ENCODE results near the gene VASN.
"Not testable (repeated sequence)": the region's sequence is repeated elsewhere in the genome, so short reads cannot be mapped to it uniquely, and the experiment has no call there.

Gene VASN

GRCh38 chr16:4391631-4392381 lies 20.2 kb downstream of the VASN start:
- Histone ChIP-seq H3K4ac (ENCODE audit: low read depth in 1 of 2, low read length in 2 of 2) (peak overlapping the region in 1 of 2 experiments; percentile 34), H3K4me2 (ENCODE audit: low read length, poor library complexity, severe bottlenecking) (no peak overlapping the region), H4K91ac (ENCODE audit: low read length) (peak overlapping the region; percentile 53), H3K9me3 (ENCODE audit: control insufficient read depth, low read length) (no peaks in the 10 kb centered on the region), H2AK5ac (ENCODE audit: low read length, severe bottlenecking) (peak overlapping the region; percentile 86), H3K23ac (ENCODE audit: low read length in 2 of 2) (no peak overlapping the region), H3K4me1 (ENCODE audit: control insufficient read depth, insufficient read depth, low read depth, low read length) (peaks cover 53% of the 10 kb centered on the region), H4K8ac (ENCODE audit: low read length) (peak overlapping the region; percentile 46), H3K79me1 (replicated peaks; ENCODE audit: low read length, poor library complexity, severe bottlenecking) (peaks cover 2% of the 10 kb centered on the region), H3K4me3 (ENCODE audit: insufficient read depth in 1 of 2, low read depth in 1 of 2, low read length in 2 of 2) (no peak overlapping the region), H3K36me3 (ENCODE audit: control insufficient read depth in 1 of 2, insufficient read depth in 2 of 2, low read depth in 1 of 2, low read length in 2 of 2) (peaks cover 11 to 41% of the 10 kb centered on the region in 2 experiments), H2BK12ac (ENCODE audit: low read length in 2 of 2) (peak overlapping the region; percentile 43 to 49), H3K27ac (ENCODE audit: low read length, poor library complexity, severe bottlenecking) (no peak overlapping the region), H2AFZ (ENCODE audit: low read depth, low read length) (no peak overlapping the region), H3K9ac (ENCODE audit: low read length) (peak overlapping the region; percentile 71), H3K18ac (ENCODE audit: low read depth in 1 of 2, low read length in 2 of 2) (peak overlapping the region; percentile 59 to 79), H2BK120ac (ENCODE audit: low read depth, low read length) (peak overlapping the region; percentile 74), H3K14ac (ENCODE audit: low read length in 2 of 2) (peak overlapping the region in 1 of 2 experiments; percentile 21), H2BK5ac (ENCODE audit: low read depth, low read length, poor library complexity, severe bottlenecking) (no peak overlapping the region), H2BK15ac (ENCODE audit: low read depth, poor library complexity, severe bottlenecking) (peak overlapping the region; percentile 86), H3K27me3 (ENCODE audit: control insufficient read depth in 1 of 2, insufficient read depth in 1 of 2, low read length in 2 of 2) (no peaks in the 10 kb centered on the region)
- 77% methylated on average over 21 of the region's 22 CpGs for WGBS
- DNase-seq, result no peak

GRCh38 chr16:4392382-4393239 lies 21.0 kb downstream of the VASN start:
- Histone ChIP-seq H3K4ac (ENCODE audit: low read depth in 1 of 2, low read length in 2 of 2) (peak overlapping the region; percentile 37 to 77), H3K79me1 (replicated peaks; ENCODE audit: low read length, poor library complexity, severe bottlenecking) (peaks cover 2% of the 10 kb centered on the region), H2BK5ac (ENCODE audit: low read depth, low read length, poor library complexity, severe bottlenecking) (no peak overlapping the region), H3K14ac (ENCODE audit: low read length in 2 of 2) (peak overlapping the region in 1 of 2 experiments; percentile 68), H3K23ac (ENCODE audit: low read length in 2 of 2) (peak overlapping the region in 1 of 2 experiments; percentile 20), H3K9ac (ENCODE audit: low read length) (peak overlapping the region; percentile 71), H3K4me2 (ENCODE audit: low read length, poor library complexity, severe bottlenecking) (peak overlapping the region; percentile 39), H2AK5ac (ENCODE audit: low read length, severe bottlenecking) (peak overlapping the region; percentile 86), H3K4me1 (ENCODE audit: control insufficient read depth, insufficient read depth, low read depth, low read length) (peaks cover 45% of the 10 kb centered on the region), H2AFZ (ENCODE audit: low read depth, low read length) (peak overlapping the region; percentile 1), H3K9me3 (ENCODE audit: control insufficient read depth, low read length) (no peaks in the 10 kb centered on the region), H3K4me3 (ENCODE audit: insufficient read depth in 1 of 2, low read depth in 1 of 2, low read length in 2 of 2) (no peak overlapping the region), H3K27me3 (ENCODE audit: control insufficient read depth in 1 of 2, insufficient read depth in 1 of 2, low read length in 2 of 2) (no peaks in the 10 kb centered on the region), H4K91ac (ENCODE audit: low read length) (peak overlapping the region; percentile 53), H2BK120ac (ENCODE audit: low read depth, low read length) (peak overlapping the region; percentile 74), H2BK15ac (ENCODE audit: low read depth, poor library complexity, severe bottlenecking) (peak overlapping the region; percentile 56), H3K27ac (ENCODE audit: low read length, poor library complexity, severe bottlenecking) (peak overlapping the region; percentile 52), H3K36me3 (ENCODE audit: control insufficient read depth in 1 of 2, insufficient read depth in 2 of 2, low read depth in 1 of 2, low read length in 2 of 2) (peaks cover 10 to 39% of the 10 kb centered on the region in 2 experiments), H2BK12ac (ENCODE audit: low read length in 2 of 2) (peak overlapping the region; percentile 6 to 89), H3K18ac (ENCODE audit: low read depth in 1 of 2, low read length in 2 of 2) (peak overlapping the region; percentile 79 to 81), H4K8ac (ENCODE audit: low read length) (peak overlapping the region; percentile 82)
- WGBS, result 36% methylated on average over 15 of the region's 27 CpGs
- no peak for DNase-seq

GRCh38 chr16:4393240-4393600 lies 21.6 kb downstream of the VASN start:
- Histone ChIP-seq H2BK12ac (ENCODE audit: low read length in 2 of 2) (peak overlapping the region in 1 of 2 experiments; percentile 89), H3K79me1 (replicated peaks; ENCODE audit: low read length, poor library complexity, severe bottlenecking) (peaks cover 4% of the 10 kb centered on the region), H3K27me3 (ENCODE audit: control insufficient read depth in 1 of 2, insufficient read depth in 1 of 2, low read length in 2 of 2) (no peaks in the 10 kb centered on the region), H3K23ac (ENCODE audit: low read length in 2 of 2) (peak overlapping the region in 1 of 2 experiments; percentile 20), H2AK5ac (ENCODE audit: low read length, severe bottlenecking) (peak overlapping the region; percentile 76), H3K27ac (ENCODE audit: low read length, poor library complexity, severe bottlenecking) (peak overlapping the region; percentile 52), H2BK15ac (ENCODE audit: low read depth, poor library complexity, severe bottlenecking) (peak overlapping the region; percentile 88), H3K18ac (ENCODE audit: low read depth in 1 of 2, low read length in 2 of 2) (peak overlapping the region; percentile 1 to 81), H3K36me3 (ENCODE audit: control insufficient read depth in 1 of 2, insufficient read depth in 2 of 2, low read depth in 1 of 2, low read length in 2 of 2) (peaks cover 8 to 38% of the 10 kb centered on the region in 2 experiments), H3K4ac (ENCODE audit: low read depth in 1 of 2, low read length in 2 of 2) (peak overlapping the region in 1 of 2 experiments; percentile 77), H3K9ac (ENCODE audit: low read length) (peak overlapping the region; percentile 71), H4K8ac (ENCODE audit: low read length) (peak overlapping the region; percentile 82), H3K4me3 (ENCODE audit: insufficient read depth in 1 of 2, low read depth in 1 of 2, low read length in 2 of 2) (no peak overlapping the region), H4K91ac (ENCODE audit: low read length) (peak overlapping the region; percentile 8), H2BK5ac (ENCODE audit: low read depth, low read length, poor library complexity, severe bottlenecking) (no peak overlapping the region), H3K9me3 (ENCODE audit: control insufficient read depth, low read length) (no peaks in the 10 kb centered on the region), H3K4me2 (ENCODE audit: low read length, poor library complexity, severe bottlenecking) (no peak overlapping the region), H2BK120ac (ENCODE audit: low read depth, low read length) (peak overlapping the region; percentile 61), H3K4me1 (ENCODE audit: control insufficient read depth, insufficient read depth, low read depth, low read length) (peaks cover 41% of the 10 kb centered on the region), H2AFZ (ENCODE audit: low read depth, low read length) (peak overlapping the region; percentile 1), H3K14ac (ENCODE audit: low read length in 2 of 2) (peak overlapping the region in 1 of 2 experiments; percentile 19)
- DNase-seq, result no peak
- 63% methylated on average over 6 of the region's 6 CpGs for WGBS

- H4K8ac ChIP-seq (ENCODE audit: low read length); H3K4ac ChIP-seq (ENCODE audit: low read depth in 1 of 2, low read length in 2 of 2); H3K14ac ChIP-seq (ENCODE audit: low read length in 2 of 2); H3K27ac ChIP-seq (ENCODE audit: low read length, poor library complexity, severe bottlenecking); H2BK5ac ChIP-seq (ENCODE audit: low read depth, low read length, poor library complexity, severe bottlenecking); H3K18ac ChIP-seq (ENCODE audit: low read depth in 1 of 2, low read length in 2 of 2); H3K4me3 ChIP-seq (ENCODE audit: insufficient read depth in 1 of 2, low read depth in 1 of 2, low read length in 2 of 2); DNase-seq; H3K23ac ChIP-seq (ENCODE audit: low read length in 2 of 2); H3K79me1 ChIP-seq (replicated peaks; ENCODE audit: low read length, poor library complexity, severe bottlenecking); H3K27me3 ChIP-seq (ENCODE audit: control insufficient read depth in 1 of 2, insufficient read depth in 1 of 2, low read length in 2 of 2); H3K4me2 ChIP-seq (ENCODE audit: low read length, poor library complexity, severe bottlenecking); H2BK120ac ChIP-seq (ENCODE audit: low read depth, low read length); H4K91ac ChIP-seq (ENCODE audit: low read length); H2BK15ac ChIP-seq (ENCODE audit: low read depth, poor library complexity, severe bottlenecking); H3K9me3 ChIP-seq (ENCODE audit: control insufficient read depth, low read length); H2AK5ac ChIP-seq (ENCODE audit: low read length, severe bottlenecking); H2AFZ ChIP-seq (ENCODE audit: low read depth, low read length); H2BK12ac ChIP-seq (ENCODE audit: low read length in 2 of 2): not testable (repeated sequence)
- H3K36me3 ChIP-seq (ENCODE audit: control insufficient read depth in 1 of 2, insufficient read depth in 2 of 2, low read depth in 1 of 2, low read length in 2 of 2), result peaks cover 8 to 37% of the 10 kb centered on the region in 2 experiments
- peak overlapping the region; percentile 71 for H3K9ac ChIP-seq (ENCODE audit: low read length)
- WGBS, result 94% methylated on average over 13 of the region's 15 CpGs
- peaks cover 35% of the 10 kb centered on the region for H3K4me1 ChIP-seq (ENCODE audit: control insufficient read depth, insufficient read depth, low read depth, low read length)
These were observed 22.2 kb downstream of the VASN start for GRCh38 chr16:4393850-4394249.
